Adrenal gland (tissue), 12 donors: Measurements from ENCODE around the gene KCNMB2. TPM values are rescaled to one million over a fixed set of nuclear protein-coding genes. Genes with fewer than 3 reads are reported as not detected.

Experiments used
- DNase-seq, 7 donors: peaks; one replicate each; pipeline ENCODE4 v3.0.0-alpha.2; 2019 to 2020
- H3K27ac ChIP-seq, 5 donors: fragments of 200-600 bp; sonication (generic) in 4 of 5; 1 replicate in 3 of 5; 2 replicates in 2 of 5; pipeline versions ENCODE4 v1.5.1 to v1.8.0; 2016 to 2020; ENCODE audit warnings: mild to moderate bottlenecking in 1 of 5
- H3K27me3 ChIP-seq: fragments of 200-600 bp; 2 replicates; pipeline ENCODE4 v1.8.0; 2021
- H3K36me3 ChIP-seq, 2 donors: fragments of 200-600 bp; replicated peaks in 1 of 2; 1 replicate in 1 of 2; 2 replicates in 1 of 2; pipeline versions ENCODE4 v1.5.1 to v1.8.0; 2018 to 2022
- H3K4me1 ChIP-seq, 2 donors: fragments of 200-600 bp; replicated peaks in 1 of 2; 1 replicate in 1 of 2; 2 replicates in 1 of 2; pipeline versions ENCODE4 v1.5.1 to v1.8.0; 2018 to 2021
- H3K4me3 ChIP-seq, 4 donors: fragments of 200-600 bp; sonication (generic) in 3 of 4; one replicate each; pipeline ENCODE4 v1.5.1; 2016 to 2018
- H3K9me3 ChIP-seq, 3 donors: fragments of 200-600 bp; sonication (generic) in 1 of 3; replicated peaks in 1 of 3; 1 replicate in 2 of 3; 2 replicates in 1 of 3; pipeline versions ENCODE4 v1.5.1 to v1.8.0; 2016 to 2021
- CTCF ChIP-seq, 6 experiments: fragments of 450-650 bp in 4 of 6; fragments of 200-600 bp in 2 of 6; sonication (generic) in 1 of 6; IDR thresholded peaks; 1 replicate in 5 of 6; 2 replicates in 1 of 6; pipeline versions ENCODE4 v1.5.1 to v1.8.0; 2016 to 2021; ENCODE audit warnings: antibody characterized with exemption in 6 of 6, mild to moderate bottlenecking in 2 of 6, moderate library complexity in 1 of 6
- POLR2A ChIP-seq, 2 donors: fragments of 450-650 bp; IDR thresholded peaks; one replicate each; pipeline ENCODE4 v1.6.1; 2017; ENCODE audit warnings: antibody characterized with exemption in 2 of 2, mild to moderate bottlenecking in 2 of 2, moderate library complexity in 1 of 2
- WGBS, 4 donors: extraction: QIAGEN DNeasy Blood & Tissue Kit in 2 of 4; methylation state at CpG; one replicate each; pipeline versions ENCODE4 v1.1.5 to v1.1.7; 2013 to 2017; 5-methylcytosine and 5-hydroxymethylcytosine counted together
- intact Hi-C, 2 donors: fragments of 100-400 bp; cut with DNase I; formaldehyde crosslinking; loops; one replicate each; pipeline versions ENCODE4 v1.14.1 to v1.15.0; 2022 to 2023
- polyA plus RNA-seq, 3 donors: library from polyadenylated mRNA; stranded (reverse); fragments of 200-250 nt in 2 of 3; fragments of 350-450 nt in 1 of 3; fragmentation: Illumina TruSeq in 1 of 3; extraction: RNeasy Lipid Tissue Mini Kit (QIAGEN cat#74804) in 1 of 3; gene quantifications; one replicate each; pipeline ENCODE4 v1.2.3, GENCODE V29; 2013 to 2014
- total RNA-seq, 9 donors: library from RNA; depleted of rRNA in 4 of 9; stranded (reverse); fragments of >200 nt in 4 of 9; fragments of 120-200 nt in 1 of 9; fragmentation: NEBNext Ultra II Directional in 1 of 9; extraction: Animal tissue kit (Norgen Biotek cat#: 25700) in 1 of 9; gene quantifications; one replicate each; pipeline versions ENCODE4 v1.1.0 to v1.2.4, GENCODE V29; 2013 to 2023
- donor health status: healthy with polysubstance abuse.
- donor health status: Bipolar disorder and iron deficiency.
- donor health status: DM: yes; HTN: yes; CAD: no.
- donor health status: DM: no; HTN: no; CAD: no.
- donor health status: DM: no; HTN: no; CAD: no.
- donor health status: DM: yes; HTN: yes; CAD: no.

The KCNMB2 gene
- total and polyA plus RNA-seq, 12 donors = 0.58 to 8.6 (median 2.9) TPM; not detected in 3

- H3K27ac ChIP-seq = no peak overlapping the region
- H3K4me3 ChIP-seq = no peak overlapping the region
- WGBS, 4 donors = 86 to 97% (median 90%) methylated on average over 2 of the region's 2 CpGs
- H3K36me3 ChIP-seq = no peaks in the 10 kb centered on the region
- intact Hi-C loops = no loop called here
- H3K27me3 ChIP-seq = no peaks in the 10 kb centered on the region
- no peak for DNase-seq
- TF ChIP-seq POLR2A (IDR thresholded peaks at IDR 0.05) (no peak), CTCF (IDR thresholded peaks at IDR 0.05) (no peak)
- no peaks in the 10 kb centered on the region for H3K4me1 ChIP-seq
- H3K9me3 ChIP-seq = no peaks in the 10 kb centered on the region
These were observed 170.2 kb downstream of the KCNMB2 start for GRCh38 chr3:178706411-178706810.

DNA sequence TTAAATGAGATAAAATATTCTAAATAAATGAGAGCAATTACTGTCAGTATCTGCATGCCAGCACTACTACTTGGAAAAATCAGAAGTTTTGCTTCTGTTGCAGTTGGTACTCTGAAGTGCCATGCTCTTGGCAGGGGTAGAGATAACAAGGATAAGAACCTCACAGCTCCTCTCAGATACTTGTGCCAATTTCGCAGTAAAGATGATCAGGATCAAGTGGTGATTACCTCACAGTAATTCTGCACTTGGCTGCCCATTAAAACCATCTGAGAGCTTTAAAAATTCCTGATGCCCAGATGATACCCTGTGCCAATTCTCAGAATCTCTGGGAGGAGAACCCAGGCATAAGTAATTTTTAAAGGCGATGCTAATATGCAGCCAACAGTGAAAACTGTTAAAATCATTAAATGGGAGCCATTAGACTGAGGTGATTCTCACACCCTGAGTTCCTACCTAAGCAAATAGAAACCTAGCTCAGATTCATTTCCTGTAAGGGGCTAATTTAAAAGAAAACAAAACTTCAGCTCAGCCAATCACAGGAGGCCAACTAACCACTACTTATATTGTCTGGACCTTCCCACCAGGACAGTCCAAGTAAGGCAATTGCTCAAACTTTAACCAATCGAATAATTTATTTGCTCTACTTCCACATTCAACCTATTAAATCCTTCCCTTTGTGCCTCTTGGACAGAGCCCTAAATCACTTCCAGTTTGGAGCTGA, 171.2 kb downstream of the KCNMB2 start:
- H3K4me3 ChIP-seq = no peak overlapping the region
- H3K9me3 ChIP-seq = no peaks in the 10 kb centered on the region
- no peaks in the 10 kb centered on the region for H3K27me3 ChIP-seq
- DNase-seq = no peak
- TF ChIP-seq CTCF (IDR thresholded peaks at IDR 0.05) = no peak
- TF ChIP-seq POLR2A (IDR thresholded peaks at IDR 0.05) = no peak
- WGBS, 4 donors = 81 to 85% (median 82%) methylated on average over 3 of the region's 3 CpGs
- H3K36me3 ChIP-seq = no peaks in the 10 kb centered on the region
- no peak overlapping the region for H3K27ac ChIP-seq
- intact Hi-C loops = no loop called here
- H3K4me1 ChIP-seq = no peaks in the 10 kb centered on the region

GRCh38 chr3:178709051-178709450, 172.8 kb downstream of the KCNMB2 start:
- H3K4me1 ChIP-seq = no peaks in the 10 kb centered on the region
- H3K4me3 ChIP-seq = no peak overlapping the region
- H3K9me3 ChIP-seq = no peaks in the 10 kb centered on the region
- no peak for DNase-seq
- H3K27me3 ChIP-seq = no peaks in the 10 kb centered on the region
- TF ChIP-seq POLR2A (IDR thresholded peaks at IDR 0.05) (no peak), CTCF (IDR thresholded peaks at IDR 0.05) (no peak)
- intact Hi-C loops = no loop called here
- no peaks in the 10 kb centered on the region for H3K36me3 ChIP-seq
- no peak overlapping the region for H3K27ac ChIP-seq
- 45 to 62% (median 58%) methylated on average over 6 of the region's 6 CpGs for WGBS, 4 donors

- H3K27ac ChIP-seq = no peak overlapping the region
- intact Hi-C loops = no loop called here
- no peaks in the 10 kb centered on the region for H3K4me1 ChIP-seq
- no peaks in the 10 kb centered on the region for H3K9me3 ChIP-seq
- TF ChIP-seq CTCF (IDR thresholded peaks at IDR 0.05) (no peak), POLR2A (IDR thresholded peaks at IDR 0.05) (no peak)
- H3K27me3 ChIP-seq = no peaks in the 10 kb centered on the region
- H3K4me3 ChIP-seq = no peak overlapping the region
- DNase-seq = no peak
- 69 to 86% (median 73%) methylated on average over 3 of the region's 3 CpGs for WGBS, 4 donors
- no peaks in the 10 kb centered on the region for H3K36me3 ChIP-seq
These were observed 175.5 kb downstream of the KCNMB2 start for GRCh38 chr3:178711753-178712152.
